HepG2 (cell line): Measurements from ENCODE around the gene IL3RA. TPM values are rescaled to one million over a fixed set of nuclear protein-coding genes. Genes with fewer than 3 reads are reported as not detected.

Experiments
- ATAC-seq: fragments of 200-7000 bp; cut with Tn5 transposase; 3 replicates; pipeline ENCODE4 v1.9.1; 2020; ENCODE audit warnings: mild to moderate bottlenecking, moderate library complexity
- BruUV-seq: library from RNA; stranded (reverse); fragments of 400-500 nt; replicated peaks from 2 replicates; lab custom pipeline; 2021; lab: Mats Ljungman, UMichigan
- CTCF ChIA-PET: fragments of 300-600 bp; formaldehyde crosslinking; extraction: SDS; loops from one replicate; lab custom pipeline; 2021; ENCODE audit warnings: low total read pairs, inconsistent platforms, low intra/inter-chr PET ratio; lab: Yijun Ruan, JAX
- POLR2A ChIA-PET: fragments of 350-600 bp; sonication (Branson Sonifier 250); formaldehyde crosslinking; loops from one replicate; lab custom pipeline; 2020; ENCODE audit warnings: antibody characterized with exemption, inconsistent platforms; lab: Yijun Ruan, JAX
- DNase-seq: peaks from one replicate; pipeline ENCODE4 v3.0.0-alpha.2; 2015; ENCODE audit warnings: low spot score
- FAIRE-seq: peaks from 3 replicates; lab custom pipeline; 2011; peaks lifted over from hg19 to GRCh38; lab: Jason Lieb, UNC
- H2AFZ ChIP-seq: one replicate; pipeline ENCODE4 v1.6.1; 2011; ENCODE audit warnings: low read length, inconsistent platforms
- H3K27ac ChIP-seq: fragments of 300-600 bp; 3 replicates; pipeline ENCODE4 v1.8.0; 2011; ENCODE audit warnings: mixed run types, mild to moderate bottlenecking, mixed read lengths, low read length, inconsistent platforms; ENCODE audit not compliant: insufficient read depth; ENCODE audit errors: extremely low read length
- H3K27me3 ChIP-seq, 2 experiments: fragments of 200-600 bp in 1 of 2; 2 replicates in 1 of 2; 3 replicates in 1 of 2; pipeline versions ENCODE4 v1.6.0 to v1.8.0; 2011; ENCODE audit warnings: low read length in 2 of 2, mild to moderate bottlenecking in 2 of 2, moderate library complexity in 2 of 2, inconsistent platforms in 1 of 2; ENCODE audit not compliant: insufficient read depth in 2 of 2, control insufficient read depth in 1 of 2
- H3K36me3 ChIP-seq, 2 experiments: fragments of 200-600 bp in 1 of 2; replicated peaks in 1 of 2; 2 replicates in 1 of 2; 3 replicates in 1 of 2; pipeline versions ENCODE4 v1.5.1 to v1.8.0; 2011; ENCODE audit warnings: low read length in 2 of 2, inconsistent platforms in 1 of 2; ENCODE audit not compliant: insufficient read depth in 2 of 2, control insufficient read depth in 1 of 2
- H3K4me1 ChIP-seq: 2 replicates; pipeline ENCODE4 v1.5.1; 2012; ENCODE audit warnings: low read length, inconsistent platforms; ENCODE audit not compliant: insufficient read depth
- H3K4me2 ChIP-seq: 2 replicates; pipeline ENCODE4 v1.6.0; 2011; ENCODE audit warnings: low read depth, low read length, inconsistent platforms
- H3K4me3 ChIP-seq, 3 experiments: fragments of 200-600 bp in 1 of 3; sonication (generic), shearing (Covaris generic) in 1 of 3; replicated peaks in 1 of 3; 2 replicates each; pipeline ENCODE4 v1.5.1; 2011 to 2016; ENCODE audit warnings: low read length in 3 of 3, inconsistent platforms in 2 of 3, low read depth in 2 of 3, mild to moderate bottlenecking in 2 of 3, control low read depth in 1 of 3, mixed read lengths in 1 of 3; ENCODE audit not compliant: insufficient read depth in 1 of 3
- H3K79me2 ChIP-seq: one replicate; pipeline ENCODE4 v1.6.1; 2011; ENCODE audit warnings: low read length, inconsistent platforms; ENCODE audit not compliant: insufficient read depth
- H3K9ac ChIP-seq: 2 replicates; pipeline ENCODE4 v1.6.0; 2011; ENCODE audit warnings: mild to moderate bottlenecking, low read depth, low read length, inconsistent platforms; ENCODE audit not compliant: insufficient read depth
- H3K9me3 ChIP-seq: 2 replicates; pipeline ENCODE4 v1.5.1; 2012; ENCODE audit warnings: mild to moderate bottlenecking, low read length
- H4K20me1 ChIP-seq: 2 replicates; pipeline ENCODE4 v1.6.0; 2011; ENCODE audit warnings: inconsistent platforms, mild to moderate bottlenecking, low read length, moderate library complexity; ENCODE audit not compliant: insufficient read depth
- GABPB1 ChIP-seq: IDR thresholded peaks from 2 replicates; pipeline ENCODE4 v1.6.1; 2016; ENCODE audit warnings: mild to moderate bottlenecking, missing genetic modification reagents, moderate library complexity, missing compliant biosample characterization
- HES4 ChIP-seq: sonication (generic); formaldehyde crosslinking; IDR thresholded peaks from 2 replicates; pipeline ENCODE4 v1.9.0; 2021; ENCODE audit warnings: mild to moderate bottlenecking, missing genetic modification reagents, borderline replicate concordance
- PRDM10 ChIP-seq: sonication (generic); formaldehyde crosslinking; IDR thresholded peaks from 2 replicates; pipeline ENCODE4 v1.4.0; 2020; ENCODE audit warnings: low read depth, missing genetic modification reagents
- PRDM15 ChIP-seq: sonication (generic); formaldehyde crosslinking; IDR thresholded peaks from 2 replicates; pipeline ENCODE4 v1.4.0; 2020; ENCODE audit warnings: missing genetic modification reagents
- RBM22 ChIP-seq: fragments of 200-400 bp; formaldehyde crosslinking; optimal IDR thresholded peaks from 2 replicates; pipeline ENCODE3; 2017; ENCODE audit warnings: mild to moderate bottlenecking, low read length, moderate library complexity
- RORA ChIP-seq: sonication (generic); formaldehyde crosslinking; IDR thresholded peaks from 2 replicates; pipeline ENCODE4 v1.5.0; 2020; ENCODE audit warnings: mild to moderate bottlenecking, missing genetic modification reagents, moderate library complexity
- ZNF564 ChIP-seq: sonication (generic); formaldehyde crosslinking; IDR thresholded peaks from 2 replicates; pipeline ENCODE4 v1.8.1; 2023; ENCODE audit warnings: mild to moderate bottlenecking, missing genetic modification reagents
- ZNF569 ChIP-seq: sonication (generic); formaldehyde crosslinking; IDR thresholded peaks from 2 replicates; pipeline ENCODE4 v1.5.0; 2020; ENCODE audit warnings: mild to moderate bottlenecking, missing genetic modification reagents, moderate library complexity, borderline replicate concordance
- ZNF577 ChIP-seq: sonication (generic); formaldehyde crosslinking; IDR thresholded peaks from 2 replicates; pipeline ENCODE4 v1.4.0; 2020; ENCODE audit warnings: mild to moderate bottlenecking, low read depth, missing genetic modification reagents, borderline replicate concordance
- WGBS: methylation state at CpG from one replicate; pipeline ENCODE4 v1.1.6; 2017; ENCODE audit warnings: low lambda C conversion rate; 5-methylcytosine and 5-hydroxymethylcytosine counted together
- in situ Hi-C: cut with HindIII; loops from 2 replicates; pipeline ENCODE4 v1.10.0; 2017; ENCODE audit warnings: low pct_unique_long_range_greater_than_20kb; ENCODE audit not compliant: extremely low pct_ligation_motif_present
- intact Hi-C: fragments of 100-400 bp; cut with micrococcal nuclease; formaldehyde crosslinking; loops from one replicate; pipeline ENCODE4 v1.10.0; 2022; ENCODE audit not compliant: unreplicated experiment
- polyA plus RNA-seq, 8 experiments: library from polyadenylated mRNA; depleted of rRNA in 3 of 8; stranded (reverse) in 7 of 8; unstranded in 1 of 8; fragments of >200 nt; fragmentation: Illumina TruSeq in 4 of 8; extraction: Trizol in 4 of 8; gene quantifications; 2 replicates each; pipeline versions ENCODE4 v1.2.1 to v1.2.3, GENCODE V29; 2011 to 2016; ENCODE audit warnings: low read depth in 4 of 8, missing spikeins in 1 of 8, mixed read lengths in 1 of 8; ENCODE audit not compliant: insufficient read depth in 1 of 8
- total RNA-seq, 5 experiments: library from RNA; depleted of rRNA; stranded (reverse); fragments of >200 nt; fragmentation: Illumina TruSeq; extraction: Trizol; gene quantifications; 2 replicates each; pipeline ENCODE4 v1.2.3, GENCODE V29; 2016; ENCODE audit warnings: low read depth in 1 of 5
- TF ChIP-seq, protein P1 (sequence below): sonication (generic); formaldehyde crosslinking; IDR thresholded peaks from 2 replicates; pipeline ENCODE4 v1.5.0; 2020; ENCODE audit warnings: missing genetic modification reagents

Gene IL3RA
- total and polyA plus RNA-seq, 2 of the 13 experiments (the other 11 are each of a cell fraction or from before 2014, with no cell fraction given), result not detected

GRCh38 chrX:1316527-1316926, 20.1 kb upstream of the IL3RA start:
- POLR2A ChIA-PET, result no interaction called here
- Histone ChIP-seq H3K27ac (no peak overlapping the region), H4K20me1 (no peaks in the 10 kb centered on the region), H3K36me3 (no peaks in the 10 kb centered on the region), H3K9me3 (no peaks in the 10 kb centered on the region), H3K4me1 (no peaks in the 10 kb centered on the region), H3K4me2 (no peak overlapping the region), H3K27me3 (no peaks in the 10 kb centered on the region; a peak in 1 of 5 replicates), H3K4me3 (no peak overlapping the region), H3K79me2 (no peaks in the 10 kb centered on the region), H2AFZ (no peak overlapping the region), H3K9ac (no peak overlapping the region)
- in situ Hi-C loops, result no loop called here
- WGBS, result 54% methylated on average over 12 of the region's 18 CpGs
- TF ChIP-seq ZNF577 (CRISPR knock-in tag) (no peak), RORA (CRISPR knock-in tag) (no peak), GABPB1 (CRISPR knock-in tag) (no peak)
- intact Hi-C loops, result no loop called here
- no peak for DNase-seq
- CTCF ChIA-PET, result no interaction called here
- FAIRE-seq, result no peak
- no TSS peak for BruUV-seq
- ATAC-seq, result no peak

GRCh38 chrX:1321674-1322073, 14.9 kb upstream of the IL3RA start:
- Histone ChIP-seq H3K79me2 (no peaks in the 10 kb centered on the region), H3K27ac (no peak overlapping the region), H4K20me1 (no peaks in the 10 kb centered on the region), H2AFZ (no peak overlapping the region), H3K4me1 (no peaks in the 10 kb centered on the region), H3K36me3 (no peaks in the 10 kb centered on the region), H3K9ac (no peak overlapping the region), H3K9me3 (no peaks in the 10 kb centered on the region), H3K4me3 (no peak overlapping the region), H3K27me3 (peaks cover 0 to 3% of the 10 kb centered on the region in 2 experiments; a peak in 2 of 5 replicates), H3K4me2 (no peak overlapping the region)
- ChIA-PET POLR2A (no interaction called here), CTCF (no interaction called here)
- BruUV-seq, result no TSS peak
- DNase-seq, result no peak
- no peak for FAIRE-seq
- in situ Hi-C loops (no loop called here), intact Hi-C loops (loop anchor here (2.0 kb wide), 1 partner anchor 15 kb away; the partner anchor contains the start of gene IL3RA)
- no peak for ATAC-seq
- 32% methylated on average over 4 of the region's 13 CpGs for WGBS
- TF ChIP-seq ZNF569 (no peak), PRDM10 (CRISPR knock-in tag) (no peak), PRDM15 (CRISPR knock-in tag) (no peak), ZNF564 (CRISPR knock-in tag) (no peak), HES4 (CRISPR knock-in tag) (no peak), RBM22 (no peak)
- TF ChIP-seq, protein P1, sequence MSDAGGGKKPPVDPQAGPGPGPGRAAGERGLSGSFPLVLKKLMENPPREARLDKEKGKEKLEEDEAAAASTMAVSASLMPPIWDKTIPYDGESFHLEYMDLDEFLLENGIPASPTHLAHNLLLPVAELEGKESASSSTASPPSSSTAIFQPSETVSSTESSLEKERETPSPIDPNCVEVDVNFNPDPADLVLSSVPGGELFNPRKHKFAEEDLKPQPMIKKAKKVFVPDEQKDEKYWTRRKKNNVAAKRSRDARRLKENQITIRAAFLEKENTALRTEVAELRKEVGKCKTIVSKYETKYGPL, result no peak
